HepG2 (cell line): ENCODE measurements around the gene LTBR. TPM values are rescaled to one million over a fixed set of nuclear protein-coding genes. Genes with fewer than 3 reads are reported as not detected.

Experiments
- BORCS8-MEF2B ChIP-seq: sonication (generic); formaldehyde crosslinking; IDR thresholded peaks from 2 replicates; pipeline ENCODE4 v1.8.0; 2022; ENCODE audit warnings: mild to moderate bottlenecking, missing genetic modification reagents
- FOSL2 ChIP-seq: sonication (generic); formaldehyde crosslinking; IDR thresholded peaks from 2 replicates; pipeline ENCODE4 v1.4.0; 2020; ENCODE audit warnings: missing genetic modification reagents
- GFI1 ChIP-seq: sonication (generic); formaldehyde crosslinking; IDR thresholded peaks from 2 replicates; pipeline ENCODE4 v1.5.0; 2020; ENCODE audit warnings: missing genetic modification reagents, mild to moderate bottlenecking, borderline replicate concordance
- MTF1 ChIP-seq: sonication (generic); formaldehyde crosslinking; IDR thresholded peaks from 2 replicates; pipeline ENCODE4 v1.5.0; 2020; ENCODE audit warnings: missing genetic modification reagents
- PHF21A ChIP-seq: sonication (generic); formaldehyde crosslinking; IDR thresholded peaks from 2 replicates; pipeline ENCODE4 v1.5.0; 2020; ENCODE audit warnings: mild to moderate bottlenecking, missing genetic modification reagents
- SNAPC2 ChIP-seq: sonication (generic); formaldehyde crosslinking; IDR thresholded peaks from 2 replicates; pipeline ENCODE4 v1.8.1; 2022; ENCODE audit warnings: mild to moderate bottlenecking, missing genetic modification reagents
- TCF12 ChIP-seq, 2 experiments: fragments of 450-650 bp in 1 of 2; sonication (generic) in 1 of 2; formaldehyde crosslinking in 1 of 2; IDR thresholded peaks; 2 replicates each; pipeline versions ENCODE4 v1.6.1 to v1.8.0; 2017 to 2022; ENCODE audit warnings: antibody characterized with exemption in 1 of 2, mild to moderate bottlenecking in 1 of 2, missing genetic modification reagents in 1 of 2, moderate library complexity in 1 of 2
- TMF1 ChIP-seq: sonication (generic); formaldehyde crosslinking; IDR thresholded peaks from 2 replicates; pipeline ENCODE4 v1.8.1; 2022; ENCODE audit warnings: low read depth, missing genetic modification reagents
- ZNF180 ChIP-seq: sonication (generic); formaldehyde crosslinking; IDR thresholded peaks from 2 replicates; pipeline ENCODE4 v1.4.0; 2020; ENCODE audit warnings: low read depth, missing genetic modification reagents, borderline replicate concordance
- ZNF317 ChIP-seq: sonication (generic); formaldehyde crosslinking; IDR thresholded peaks from 2 replicates; pipeline ENCODE4 v1.5.0; 2020; ENCODE audit warnings: mild to moderate bottlenecking, missing genetic modification reagents
- ZNF614 ChIP-seq: IDR thresholded peaks from 2 replicates; pipeline ENCODE4 v1.6.1; 2018; ENCODE audit warnings: missing biosample characterization, missing genetic modification reagents, inconsistent platforms, borderline replicate concordance
- ZNF652 ChIP-seq: IDR thresholded peaks from 2 replicates; pipeline ENCODE4 v1.6.1; 2016; ENCODE audit warnings: low read depth, borderline replicate concordance
- ZNF777 ChIP-seq: sonication (generic); formaldehyde crosslinking; IDR thresholded peaks from 2 replicates; pipeline ENCODE4 v1.4.0; 2020; ENCODE audit warnings: missing genetic modification reagents
- polyA plus RNA-seq, 8 experiments: library from polyadenylated mRNA; depleted of rRNA in 3 of 8; stranded (reverse) in 7 of 8; unstranded in 1 of 8; fragments of >200 nt; fragmentation: Illumina TruSeq in 4 of 8; extraction: Trizol in 4 of 8; gene quantifications; 2 replicates each; pipeline versions ENCODE4 v1.2.1 to v1.2.3, GENCODE V29; 2011 to 2016; ENCODE audit warnings: low read depth in 4 of 8, missing spikeins in 1 of 8, mixed read lengths in 1 of 8; ENCODE audit not compliant: insufficient read depth in 1 of 8
- total RNA-seq, 5 experiments: library from RNA; depleted of rRNA; stranded (reverse); fragments of >200 nt; fragmentation: Illumina TruSeq; extraction: Trizol; gene quantifications; 2 replicates each; pipeline ENCODE4 v1.2.3, GENCODE V29; 2016; ENCODE audit warnings: low read depth in 1 of 5
- TF ChIP-seq, protein P1 (sequence below): sonication (generic); formaldehyde crosslinking; IDR thresholded peaks from 2 replicates; pipeline ENCODE4 v1.5.1; 2020; ENCODE audit warnings: mild to moderate bottlenecking, missing genetic modification reagents, borderline replicate concordance
- TF ChIP-seq, protein P2 (sequence below): sonication (generic); formaldehyde crosslinking; conservative IDR thresholded peaks from 2 replicates; pipeline ENCODE4 v1.4.0; 2020; ENCODE audit warnings: missing genetic modification reagents
- TF ChIP-seq, protein P3 (sequence below): sonication (generic); formaldehyde crosslinking; IDR thresholded peaks from 2 replicates; pipeline ENCODE4 v1.5.0; 2020; ENCODE audit warnings: mild to moderate bottlenecking, missing genetic modification reagents, moderate library complexity
- TF ChIP-seq, protein P4 (sequence below): sonication (generic); formaldehyde crosslinking; IDR thresholded peaks from 2 replicates; pipeline ENCODE4 v1.4.0; 2020; ENCODE audit warnings: missing genetic modification reagents
- TF ChIP-seq, protein P5 (sequence below): sonication (generic); formaldehyde crosslinking; IDR thresholded peaks from 2 replicates; pipeline ENCODE4 v1.8.1; 2023; ENCODE audit warnings: mild to moderate bottlenecking, missing genetic modification reagents

Gene LTBR
- total and polyA plus RNA-seq, 2 of the 13 experiments (the other 11 are each of a cell fraction or from before 2014, with no cell fraction given): 31.4 to 34.8 TPM

DNA sequence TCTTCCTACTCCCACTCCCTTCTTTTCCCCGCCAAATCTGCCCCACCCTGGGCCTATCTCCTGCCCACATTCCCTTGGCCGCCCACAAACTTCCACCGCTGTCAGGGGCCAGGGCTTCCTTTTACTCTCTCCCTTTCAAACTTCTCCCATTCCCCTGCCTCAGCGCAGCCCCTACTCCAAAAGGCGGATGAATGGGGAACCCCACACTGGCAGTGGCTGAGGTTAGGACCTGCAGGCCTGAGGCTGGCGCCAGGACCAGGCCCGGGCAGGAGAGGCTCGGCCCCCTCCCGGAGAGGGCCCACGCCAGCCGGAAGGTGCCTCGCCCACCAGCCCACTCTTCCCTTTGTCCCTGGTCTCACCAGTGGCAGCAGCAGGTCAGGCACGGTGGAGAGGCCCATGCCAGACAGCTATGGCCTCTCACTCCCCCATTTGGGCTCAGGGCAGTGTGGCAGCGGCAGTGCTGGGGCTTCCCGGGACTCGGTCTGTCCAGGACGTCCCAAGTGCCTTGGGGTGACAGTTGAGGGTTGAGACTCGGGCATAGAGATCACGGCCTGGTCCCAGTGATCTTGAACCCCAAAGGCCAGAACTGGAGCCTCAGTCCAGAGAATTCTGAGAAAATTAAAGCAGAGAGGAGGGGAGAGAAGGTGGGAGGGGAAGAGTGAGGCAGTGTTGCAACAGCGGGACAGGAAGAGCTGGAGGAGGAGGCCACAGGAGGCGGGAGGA lies 42.4 kb upstream of the LTBR start, which contains the start of gene TNFRSF1A (continued):
- TF ChIP-seq ZNF652 (no peak), ZNF180 (CRISPR knock-in tag) (no peak), PHF21A (CRISPR knock-in tag) (peak; percentile 67; the same call in 1 of the 2 replicates), BORCS8-MEF2B (CRISPR knock-in tag) (no peak; the same call in 1 of the 2 replicates), SNAPC2 (CRISPR knock-in tag) (no peak), ZNF777 (CRISPR knock-in tag) (no peak), ZNF614 (CRISPR knock-in tag) (no peak), FOSL2 (CRISPR knock-in tag) (peak; percentile 53; the same call in 1 of the 2 replicates), TCF12 (IDR thresholded peaks at IDR 0.05) (no peak), TCF12 (CRISPR knock-in tag; IDR thresholded peaks at IDR 0.05) (no peak), ZNF317 (CRISPR knock-in tag) (no peak), TMF1 (CRISPR knock-in tag) (no peak), GFI1 (CRISPR knock-in tag) (no peak), MTF1 (CRISPR knock-in tag) (no peak)
- TF ChIP-seq, protein P1, sequence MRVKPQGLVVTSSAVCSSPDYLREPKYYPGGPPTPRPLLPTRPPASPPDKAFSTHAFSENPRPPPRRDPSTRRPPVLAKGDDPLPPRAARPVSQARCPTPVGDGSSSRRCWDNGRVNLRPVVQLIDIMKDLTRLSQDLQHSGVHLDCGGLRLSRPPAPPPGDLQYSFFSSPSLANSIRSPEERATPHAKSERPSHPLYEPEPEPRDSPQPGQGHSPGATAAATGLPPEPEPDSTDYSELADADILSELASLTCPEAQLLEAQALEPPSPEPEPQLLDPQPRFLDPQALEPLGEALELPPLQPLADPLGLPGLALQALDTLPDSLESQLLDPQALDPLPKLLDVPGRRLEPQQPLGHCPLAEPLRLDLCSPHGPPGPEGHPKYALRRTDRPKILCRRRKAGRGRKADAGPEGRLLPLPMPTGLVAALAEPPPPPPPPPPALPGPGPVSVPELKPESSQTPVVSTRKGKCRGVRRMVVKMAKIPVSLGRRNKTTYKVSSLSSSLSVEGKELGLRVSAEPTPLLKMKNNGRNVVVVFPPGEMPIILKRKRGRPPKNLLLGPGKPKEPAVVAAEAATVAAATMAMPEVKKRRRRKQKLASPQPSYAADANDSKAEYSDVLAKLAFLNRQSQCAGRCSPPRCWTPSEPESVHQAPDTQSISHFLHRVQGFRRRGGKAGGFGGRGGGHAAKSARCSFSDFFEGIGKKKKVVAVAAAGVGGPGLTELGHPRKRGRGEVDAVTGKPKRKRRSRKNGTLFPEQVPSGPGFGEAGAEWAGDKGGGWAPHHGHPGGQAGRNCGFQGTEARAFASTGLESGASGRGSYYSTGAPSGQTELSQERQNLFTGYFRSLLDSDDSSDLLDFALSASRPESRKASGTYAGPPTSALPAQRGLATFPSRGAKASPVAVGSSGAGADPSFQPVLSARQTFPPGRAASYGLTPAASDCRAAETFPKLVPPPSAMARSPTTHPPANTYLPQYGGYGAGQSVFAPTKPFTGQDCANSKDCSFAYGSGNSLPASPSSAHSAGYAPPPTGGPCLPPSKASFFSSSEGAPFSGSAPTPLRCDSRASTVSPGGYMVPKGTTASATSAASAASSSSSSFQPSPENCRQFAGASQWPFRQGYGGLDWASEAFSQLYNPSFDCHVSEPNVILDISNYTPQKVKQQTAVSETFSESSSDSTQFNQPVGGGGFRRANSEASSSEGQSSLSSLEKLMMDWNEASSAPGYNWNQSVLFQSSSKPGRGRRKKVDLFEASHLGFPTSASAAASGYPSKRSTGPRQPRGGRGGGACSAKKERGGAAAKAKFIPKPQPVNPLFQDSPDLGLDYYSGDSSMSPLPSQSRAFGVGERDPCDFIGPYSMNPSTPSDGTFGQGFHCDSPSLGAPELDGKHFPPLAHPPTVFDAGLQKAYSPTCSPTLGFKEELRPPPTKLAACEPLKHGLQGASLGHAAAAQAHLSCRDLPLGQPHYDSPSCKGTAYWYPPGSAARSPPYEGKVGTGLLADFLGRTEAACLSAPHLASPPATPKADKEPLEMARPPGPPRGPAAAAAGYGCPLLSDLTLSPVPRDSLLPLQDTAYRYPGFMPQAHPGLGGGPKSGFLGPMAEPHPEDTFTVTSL (CRISPR knock-in tag): no peak
- TF ChIP-seq, protein P2, sequence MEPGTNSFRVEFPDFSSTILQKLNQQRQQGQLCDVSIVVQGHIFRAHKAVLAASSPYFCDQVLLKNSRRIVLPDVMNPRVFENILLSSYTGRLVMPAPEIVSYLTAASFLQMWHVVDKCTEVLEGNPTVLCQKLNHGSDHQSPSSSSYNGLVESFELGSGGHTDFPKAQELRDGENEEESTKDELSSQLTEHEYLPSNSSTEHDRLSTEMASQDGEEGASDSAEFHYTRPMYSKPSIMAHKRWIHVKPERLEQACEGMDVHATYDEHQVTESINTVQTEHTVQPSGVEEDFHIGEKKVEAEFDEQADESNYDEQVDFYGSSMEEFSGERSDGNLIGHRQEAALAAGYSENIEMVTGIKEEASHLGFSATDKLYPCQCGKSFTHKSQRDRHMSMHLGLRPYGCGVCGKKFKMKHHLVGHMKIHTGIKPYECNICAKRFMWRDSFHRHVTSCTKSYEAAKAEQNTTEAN (CRISPR knock-in tag): no peak
- TF ChIP-seq, protein P3, sequence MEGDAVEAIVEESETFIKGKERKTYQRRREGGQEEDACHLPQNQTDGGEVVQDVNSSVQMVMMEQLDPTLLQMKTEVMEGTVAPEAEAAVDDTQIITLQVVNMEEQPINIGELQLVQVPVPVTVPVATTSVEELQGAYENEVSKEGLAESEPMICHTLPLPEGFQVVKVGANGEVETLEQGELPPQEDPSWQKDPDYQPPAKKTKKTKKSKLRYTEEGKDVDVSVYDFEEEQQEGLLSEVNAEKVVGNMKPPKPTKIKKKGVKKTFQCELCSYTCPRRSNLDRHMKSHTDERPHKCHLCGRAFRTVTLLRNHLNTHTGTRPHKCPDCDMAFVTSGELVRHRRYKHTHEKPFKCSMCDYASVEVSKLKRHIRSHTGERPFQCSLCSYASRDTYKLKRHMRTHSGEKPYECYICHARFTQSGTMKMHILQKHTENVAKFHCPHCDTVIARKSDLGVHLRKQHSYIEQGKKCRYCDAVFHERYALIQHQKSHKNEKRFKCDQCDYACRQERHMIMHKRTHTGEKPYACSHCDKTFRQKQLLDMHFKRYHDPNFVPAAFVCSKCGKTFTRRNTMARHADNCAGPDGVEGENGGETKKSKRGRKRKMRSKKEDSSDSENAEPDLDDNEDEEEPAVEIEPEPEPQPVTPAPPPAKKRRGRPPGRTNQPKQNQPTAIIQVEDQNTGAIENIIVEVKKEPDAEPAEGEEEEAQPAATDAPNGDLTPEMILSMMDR (CRISPR knock-in tag): no peak
- TF ChIP-seq, protein P4, sequence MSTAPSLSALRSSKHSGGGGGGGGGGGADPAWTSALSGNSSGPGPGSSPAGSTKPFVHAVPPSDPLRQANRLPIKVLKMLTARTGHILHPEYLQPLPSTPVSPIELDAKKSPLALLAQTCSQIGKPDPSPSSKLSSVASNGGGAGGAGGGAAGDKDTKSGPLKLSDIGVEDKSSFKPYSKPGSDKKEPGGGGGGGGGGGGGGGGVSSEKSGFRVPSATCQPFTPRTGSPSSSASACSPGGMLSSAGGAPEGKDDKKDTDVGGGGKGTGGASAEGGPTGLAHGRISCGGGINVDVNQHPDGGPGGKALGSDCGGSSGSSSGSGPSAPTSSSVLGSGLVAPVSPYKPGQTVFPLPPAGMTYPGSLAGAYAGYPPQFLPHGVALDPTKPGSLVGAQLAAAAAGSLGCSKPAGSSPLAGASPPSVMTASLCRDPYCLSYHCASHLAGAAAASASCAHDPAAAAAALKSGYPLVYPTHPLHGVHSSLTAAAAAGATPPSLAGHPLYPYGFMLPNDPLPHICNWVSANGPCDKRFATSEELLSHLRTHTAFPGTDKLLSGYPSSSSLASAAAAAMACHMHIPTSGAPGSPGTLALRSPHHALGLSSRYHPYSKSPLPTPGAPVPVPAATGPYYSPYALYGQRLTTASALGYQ: no peak
- TF ChIP-seq, protein P5, sequence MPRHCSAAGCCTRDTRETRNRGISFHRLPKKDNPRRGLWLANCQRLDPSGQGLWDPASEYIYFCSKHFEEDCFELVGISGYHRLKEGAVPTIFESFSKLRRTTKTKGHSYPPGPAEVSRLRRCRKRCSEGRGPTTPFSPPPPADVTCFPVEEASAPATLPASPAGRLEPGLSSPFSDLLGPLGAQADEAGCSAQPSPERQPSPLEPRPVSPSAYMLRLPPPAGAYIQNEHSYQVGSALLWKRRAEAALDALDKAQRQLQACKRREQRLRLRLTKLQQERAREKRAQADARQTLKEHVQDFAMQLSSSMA: no peak
